ENCODE measurements around the gene PTCSC3.

Gene PTCSC3

DNA sequence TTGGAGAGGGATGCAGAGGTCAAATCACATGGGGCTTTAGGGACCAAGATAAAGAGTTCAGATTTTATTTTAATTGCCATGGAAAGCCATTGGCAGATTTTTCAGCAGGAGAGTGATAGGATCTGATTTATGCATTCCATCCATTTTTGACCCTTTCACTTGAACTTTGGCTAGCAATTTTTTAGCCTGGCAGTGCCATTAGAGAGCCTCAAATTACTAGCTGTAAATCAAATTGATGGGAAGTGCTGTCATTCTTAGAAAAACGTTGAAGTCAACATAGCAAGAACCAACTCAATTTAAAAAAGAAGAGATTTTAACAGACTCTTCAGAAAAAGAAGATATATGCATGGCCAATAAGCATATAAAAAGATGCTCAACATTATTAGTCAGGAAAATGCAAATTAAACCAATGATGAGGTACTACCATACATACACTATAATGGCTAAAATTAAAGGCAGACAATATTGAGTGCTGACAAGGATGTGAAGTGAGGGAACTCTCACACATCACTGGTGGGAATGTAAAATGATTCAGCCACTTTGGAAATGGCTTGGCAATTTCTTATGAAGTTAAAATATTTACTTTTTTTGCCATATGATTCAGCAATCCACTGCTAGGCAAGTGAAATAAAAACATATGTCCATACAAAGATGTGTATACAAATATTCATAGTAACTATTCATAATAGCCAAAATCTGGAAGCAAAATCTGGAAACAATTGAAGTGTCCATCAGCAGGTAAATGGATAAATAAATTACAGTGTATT is 89.7 kb downstream of the PTCSC3 start:
- no peak for TF ChIP-seq ZFX (IDR thresholded peaks at IDR 0.05; ENCODE audit: borderline replicate concordance)
- TF ChIP-seq, protein P1, sequence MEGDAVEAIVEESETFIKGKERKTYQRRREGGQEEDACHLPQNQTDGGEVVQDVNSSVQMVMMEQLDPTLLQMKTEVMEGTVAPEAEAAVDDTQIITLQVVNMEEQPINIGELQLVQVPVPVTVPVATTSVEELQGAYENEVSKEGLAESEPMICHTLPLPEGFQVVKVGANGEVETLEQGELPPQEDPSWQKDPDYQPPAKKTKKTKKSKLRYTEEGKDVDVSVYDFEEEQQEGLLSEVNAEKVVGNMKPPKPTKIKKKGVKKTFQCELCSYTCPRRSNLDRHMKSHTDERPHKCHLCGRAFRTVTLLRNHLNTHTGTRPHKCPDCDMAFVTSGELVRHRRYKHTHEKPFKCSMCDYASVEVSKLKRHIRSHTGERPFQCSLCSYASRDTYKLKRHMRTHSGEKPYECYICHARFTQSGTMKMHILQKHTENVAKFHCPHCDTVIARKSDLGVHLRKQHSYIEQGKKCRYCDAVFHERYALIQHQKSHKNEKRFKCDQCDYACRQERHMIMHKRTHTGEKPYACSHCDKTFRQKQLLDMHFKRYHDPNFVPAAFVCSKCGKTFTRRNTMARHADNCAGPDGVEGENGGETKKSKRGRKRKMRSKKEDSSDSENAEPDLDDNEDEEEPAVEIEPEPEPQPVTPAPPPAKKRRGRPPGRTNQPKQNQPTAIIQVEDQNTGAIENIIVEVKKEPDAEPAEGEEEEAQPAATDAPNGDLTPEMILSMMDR (IDR thresholded peaks at IDR 0.05): no peak
- H3K27ac ChIP-seq: no peak overlapping the region

DNA sequence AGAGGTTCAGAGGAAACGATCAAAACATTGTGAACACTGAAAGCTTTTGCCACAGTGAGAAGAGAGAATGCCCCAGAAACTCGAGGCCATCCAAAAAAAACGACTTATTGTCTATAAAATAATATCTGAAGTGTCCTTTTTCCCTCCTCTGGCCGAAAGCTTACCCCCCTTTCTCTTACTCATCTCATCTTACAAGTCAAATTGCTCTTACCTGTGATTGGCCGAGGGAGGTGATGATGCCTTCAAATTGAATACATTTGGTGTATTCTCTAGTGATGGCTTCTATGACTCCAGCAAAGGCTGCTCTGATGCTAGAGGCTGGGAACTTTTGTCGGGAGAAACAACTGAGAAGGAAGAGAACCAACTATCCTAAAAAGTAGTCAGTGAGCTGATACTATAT is 90.7 kb downstream of the PTCSC3 start:
- TF ChIP-seq, protein P1 (IDR thresholded peaks at IDR 0.05): no peak
- no peak for TF ChIP-seq ZFX (IDR thresholded peaks at IDR 0.05; ENCODE audit: borderline replicate concordance)
- no peak overlapping the region for H3K27ac ChIP-seq

All from 22Rv1 (cell line).